OCI-LY7 (cell line): ENCODE results near the gene PALLD. TPM values are rescaled to one million over a fixed set of nuclear protein-coding genes. Genes with fewer than 3 reads are reported as not detected.

Source experiments
- BruUV-seq: library from RNA; stranded (reverse); fragments of 400-500 nt; replicated peaks from 2 replicates; lab custom pipeline; 2021; lab: Mats Ljungman, UMichigan
- CTCF ChIA-PET: fragments of 300-600 bp; sonication (Branson Sonifier 250); formaldehyde crosslinking; loops from one replicate; lab custom pipeline; 2022; ENCODE audit warnings: antibody characterized with exemption; ENCODE audit not compliant: unreplicated experiment; lab: Charles Lee
- POLR2A ChIA-PET: fragments of 300-600 bp; sonication (Branson Sonifier 250); formaldehyde crosslinking; loops from one replicate; lab custom pipeline; 2022; ENCODE audit warnings: antibody characterized with exemption; lab: Charles Lee
- DNase-seq: peaks from one replicate; pipeline ENCODE4 v3.0.0-alpha.2; 2015; ENCODE audit warnings: low spot score
- H2AFZ ChIP-seq: fragments of 200-600 bp; sonication (generic), shearing (Covaris generic); 2 replicates; pipeline ENCODE4 v1.6.1; 2014; ENCODE audit warnings: mild to moderate bottlenecking, antibody characterized with exemption, low read length, moderate library complexity
- H3K27ac ChIP-seq: fragments of 200-600 bp; sonication (generic); 2 replicates; pipeline ENCODE4 v1.5.1; 2014; ENCODE audit warnings: mixed run types, low read depth, mild to moderate bottlenecking, moderate library complexity, low read length, inconsistent platforms; ENCODE audit not compliant: poor library complexity, severe bottlenecking
- H3K36me3 ChIP-seq: fragments of 200-600 bp; sonication (generic); 2 replicates; pipeline ENCODE4 v1.6.1; 2014; ENCODE audit warnings: mild to moderate bottlenecking, antibody characterized with exemption, low read length, moderate library complexity, mixed read lengths; ENCODE audit not compliant: insufficient read depth
- H3K4me1 ChIP-seq: fragments of 200-600 bp; sonication (generic); 2 replicates; pipeline ENCODE4 v1.5.1; 2014; ENCODE audit warnings: mild to moderate bottlenecking, low read length; ENCODE audit not compliant: insufficient read depth, poor library complexity, severe bottlenecking
- H3K4me2 ChIP-seq: fragments of 200-600 bp; sonication (generic); 2 replicates; pipeline ENCODE4 v1.6.1; 2014; ENCODE audit warnings: mild to moderate bottlenecking, low read length
- H3K4me3 ChIP-seq: fragments of 200-600 bp; sonication (generic); 2 replicates; pipeline ENCODE4 v1.5.1; 2014; ENCODE audit warnings: mild to moderate bottlenecking, low read depth, low read length; ENCODE audit not compliant: poor library complexity, severe bottlenecking
- H3K79me2 ChIP-seq: fragments of 200-600 bp; sonication (generic); 2 replicates; pipeline ENCODE4 v1.6.1; 2016; ENCODE audit warnings: low read depth, mild to moderate bottlenecking, low read length, moderate library complexity, mixed read lengths; ENCODE audit not compliant: insufficient read depth
- H3K9me2 ChIP-seq: fragments of 200-600 bp; sonication (generic); 2 replicates; pipeline ENCODE4 v1.6.1; 2016; ENCODE audit warnings: mild to moderate bottlenecking, low read length, mixed read lengths; ENCODE audit not compliant: insufficient read depth
- H3K9me3 ChIP-seq: fragments of 200-600 bp; sonication (generic); 2 replicates; pipeline ENCODE4 v1.6.1; 2014; ENCODE audit warnings: mild to moderate bottlenecking, mixed run types, low read length, mixed read lengths
- H4K20me1 ChIP-seq: fragments of 200-600 bp; sonication (generic); 2 replicates; pipeline ENCODE4 v1.6.1; 2014; ENCODE audit warnings: mild to moderate bottlenecking, antibody characterized with exemption, low read length, moderate library complexity, mixed read lengths; ENCODE audit not compliant: insufficient read depth
- EZH2phosphoT487 ChIP-seq: fragments of 200-600 bp; sonication (generic); IDR thresholded peaks from 2 replicates; pipeline ENCODE4 v1.6.1; 2018; ENCODE audit warnings: low read depth, borderline replicate concordance, mild to moderate bottlenecking, mixed run types, antibody characterized with exemption, low read length, moderate library complexity, mixed read lengths
- intact Hi-C: fragments of 100-400 bp; cut with micrococcal nuclease; formaldehyde crosslinking; loops from one replicate; pipeline ENCODE4 v1.10.0; 2022; ENCODE audit not compliant: unreplicated experiment
- total RNA-seq, 2 experiments: library from RNA; depleted of rRNA in 1 of 2; stranded (reverse); fragments of >200 nt in 1 of 2; shearing (Covaris generic) in 1 of 2; gene quantifications; 2 replicates each; pipeline ENCODE4 v1.2.3, GENCODE V29; 2014 to 2022
- TF ChIP-seq, protein P1 (sequence below): fragments of 200-600 bp; sonication (generic); conservative IDR thresholded peaks from 2 replicates; pipeline ENCODE4 v1.5.1; 2014; ENCODE audit warnings: mild to moderate bottlenecking, antibody characterized with exemption, low read length, moderate library complexity, mixed read lengths

The PALLD gene
- total RNA-seq, 2 experiments from 2014 or later, result 0.73 to 2.8 TPM

DNA sequence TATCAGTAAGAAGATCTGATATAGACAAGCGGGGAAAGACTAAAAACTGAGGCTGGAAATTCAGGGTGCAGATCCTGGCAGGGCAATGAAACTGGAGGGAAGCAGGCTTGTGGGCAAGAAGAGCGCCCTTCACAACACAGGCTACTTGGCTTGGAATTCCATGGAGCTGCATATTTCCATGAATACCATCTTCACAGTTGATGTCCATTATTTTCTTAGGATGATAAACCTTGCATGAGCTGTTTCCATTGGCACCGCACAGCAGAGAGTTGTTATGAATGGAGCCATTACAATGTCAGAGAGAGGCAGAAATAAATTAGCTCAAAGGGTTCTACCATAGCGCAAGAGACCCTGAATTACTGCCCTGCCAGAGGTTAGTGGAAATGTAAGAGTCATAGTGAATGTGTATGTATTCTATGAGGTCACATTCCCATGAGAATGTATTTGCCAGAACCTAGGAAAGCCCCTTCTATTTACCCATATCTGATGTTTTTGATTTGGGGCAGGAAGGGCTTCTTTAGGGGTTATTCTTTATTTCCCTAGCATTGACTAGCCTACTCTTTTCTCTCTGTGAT, 215.6 kb downstream of the PALLD start:
- Histone ChIP-seq H3K9me2 (no peaks in the 10 kb centered on the region), H4K20me1 (no peaks in the 10 kb centered on the region), H3K79me2 (no peaks in the 10 kb centered on the region), H3K4me3 (no peak overlapping the region), H2AFZ (no peak overlapping the region), H3K9me3 (no peaks in the 10 kb centered on the region), H3K4me1 (no peaks in the 10 kb centered on the region), H3K36me3 (no peaks in the 10 kb centered on the region), H3K4me2 (no peak overlapping the region), H3K27ac (no peak overlapping the region)
- ChIA-PET POLR2A (interaction anchor here (1.2 kb wide), 1 partner anchor 56 kb away, joined by 3 read pairs; no protein-coding TSS in a partner anchor), CTCF (no interaction called here)
- BruUV-seq, result no TSS peak
- TF ChIP-seq, protein P1, sequence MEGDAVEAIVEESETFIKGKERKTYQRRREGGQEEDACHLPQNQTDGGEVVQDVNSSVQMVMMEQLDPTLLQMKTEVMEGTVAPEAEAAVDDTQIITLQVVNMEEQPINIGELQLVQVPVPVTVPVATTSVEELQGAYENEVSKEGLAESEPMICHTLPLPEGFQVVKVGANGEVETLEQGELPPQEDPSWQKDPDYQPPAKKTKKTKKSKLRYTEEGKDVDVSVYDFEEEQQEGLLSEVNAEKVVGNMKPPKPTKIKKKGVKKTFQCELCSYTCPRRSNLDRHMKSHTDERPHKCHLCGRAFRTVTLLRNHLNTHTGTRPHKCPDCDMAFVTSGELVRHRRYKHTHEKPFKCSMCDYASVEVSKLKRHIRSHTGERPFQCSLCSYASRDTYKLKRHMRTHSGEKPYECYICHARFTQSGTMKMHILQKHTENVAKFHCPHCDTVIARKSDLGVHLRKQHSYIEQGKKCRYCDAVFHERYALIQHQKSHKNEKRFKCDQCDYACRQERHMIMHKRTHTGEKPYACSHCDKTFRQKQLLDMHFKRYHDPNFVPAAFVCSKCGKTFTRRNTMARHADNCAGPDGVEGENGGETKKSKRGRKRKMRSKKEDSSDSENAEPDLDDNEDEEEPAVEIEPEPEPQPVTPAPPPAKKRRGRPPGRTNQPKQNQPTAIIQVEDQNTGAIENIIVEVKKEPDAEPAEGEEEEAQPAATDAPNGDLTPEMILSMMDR, result no peak
- no peak for TF ChIP-seq EZH2phosphoT487
- intact Hi-C loops, result no loop called here
- DNase-seq, result no peak

GRCh38 chr4:168713253-168713652, 216.4 kb downstream of the PALLD start:
- CTCF ChIA-PET, result no interaction called here
- BruUV-seq, result no TSS peak
- intact Hi-C loops, result no loop called here

DNA sequence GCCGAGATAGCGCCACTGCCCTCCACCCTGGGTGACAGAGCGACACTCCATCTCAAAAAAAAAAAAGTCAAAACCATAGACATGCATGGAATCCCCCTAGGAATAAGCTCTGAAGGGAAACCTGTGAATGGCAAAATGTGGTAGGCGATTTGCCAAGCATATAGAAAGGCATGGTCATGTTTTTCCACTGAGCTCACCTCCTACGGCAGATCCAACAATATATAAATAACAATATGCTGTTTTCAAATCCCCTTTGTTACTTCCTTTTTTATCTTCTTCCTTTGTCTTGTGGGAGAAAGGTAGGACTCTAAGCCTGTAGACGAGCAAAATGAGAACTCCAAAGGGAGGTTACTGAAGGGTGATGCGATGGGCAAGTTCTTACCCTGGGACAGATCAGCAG, 219.0 kb downstream of the PALLD start:
- CTCF ChIA-PET, result no interaction called here
- no peak overlapping the region for H3K4me3 ChIP-seq
- H3K9me2 ChIP-seq, result no peaks in the 10 kb centered on the region
- no peak overlapping the region for H2AFZ ChIP-seq
- H3K27ac ChIP-seq, result no peak overlapping the region
- intact Hi-C loops, result no loop called here
- no peaks in the 10 kb centered on the region for H3K79me2 ChIP-seq
- no peak for DNase-seq
- H3K36me3 ChIP-seq, result no peaks in the 10 kb centered on the region
- POLR2A ChIA-PET, result no interaction called here
- TF ChIP-seq, protein P1, result no peak
- no peaks in the 10 kb centered on the region for H3K4me1 ChIP-seq
- no peak overlapping the region for H3K4me2 ChIP-seq
- H4K20me1 ChIP-seq, result no peaks in the 10 kb centered on the region
- no TSS peak for BruUV-seq
- H3K9me3 ChIP-seq, result no peaks in the 10 kb centered on the region

More at GRCh38 chr4:168713253-168713652, 216.4 kb downstream of the PALLD start:
- Histone ChIP-seq H4K20me1 (no peaks in the 10 kb centered on the region), H3K9me2 (no peaks in the 10 kb centered on the region), H3K4me3 (no peak overlapping the region), H2AFZ (no peak overlapping the region), H3K4me1 (no peaks in the 10 kb centered on the region), H3K9me3 (no peaks in the 10 kb centered on the region), H3K27ac (no peak overlapping the region), H3K4me2 (no peak overlapping the region), H3K36me3 (no peaks in the 10 kb centered on the region), H3K79me2 (no peaks in the 10 kb centered on the region)
- POLR2A ChIA-PET, result interaction anchor here (1.2 kb wide), 1 partner anchor 57 kb away, joined by 3 read pairs; no protein-coding TSS in a partner anchor
- no peak for TF ChIP-seq EZH2phosphoT487
- TF ChIP-seq, protein P1, result no peak
- DNase-seq, result no peak
